ENCODE measurements around the gene ZCCHC7. TPM values are rescaled to one million over a fixed set of nuclear protein-coding genes. Genes with fewer than 3 reads are reported as not detected.

The ZCCHC7 gene
- polyA plus RNA-seq, 1 donor: 27.4 TPM

GRCh38 chr9:37336150-37336549 lies 215.8 kb downstream of the ZCCHC7 start:
- no peak for DNase-seq

DNA sequence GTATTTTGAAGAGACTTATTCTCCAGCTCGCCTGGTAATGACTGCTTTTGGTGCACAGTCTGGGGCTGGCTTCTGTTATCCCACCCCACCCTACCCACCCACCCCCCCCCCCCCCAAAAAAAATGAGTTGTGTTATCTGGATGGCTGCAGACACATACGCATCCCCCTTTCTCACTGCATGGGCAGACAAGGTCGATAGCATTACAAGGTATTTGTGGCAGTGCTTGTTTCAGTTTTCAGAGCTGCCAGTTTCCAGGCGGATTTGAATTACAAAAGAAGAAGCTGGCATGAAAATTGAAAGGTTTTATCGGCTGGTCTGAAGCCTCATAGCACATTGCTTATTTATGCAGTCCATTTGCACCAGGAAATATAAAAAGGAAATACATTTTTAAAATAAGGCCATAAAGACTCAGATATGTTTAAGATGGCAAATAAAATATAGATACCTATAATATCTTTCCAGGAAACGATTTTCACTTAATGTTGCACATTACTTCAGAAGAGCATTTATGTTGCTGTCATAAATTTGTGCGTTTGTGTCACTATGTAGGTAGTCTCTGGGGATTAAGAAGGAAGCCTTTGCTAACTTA lies 217.0 kb downstream of the ZCCHC7 start:
- no peak for DNase-seq

GRCh38 chr9:37338218-37338617 lies 217.8 kb downstream of the ZCCHC7 start:
- DNase-seq: no peak

DNA sequence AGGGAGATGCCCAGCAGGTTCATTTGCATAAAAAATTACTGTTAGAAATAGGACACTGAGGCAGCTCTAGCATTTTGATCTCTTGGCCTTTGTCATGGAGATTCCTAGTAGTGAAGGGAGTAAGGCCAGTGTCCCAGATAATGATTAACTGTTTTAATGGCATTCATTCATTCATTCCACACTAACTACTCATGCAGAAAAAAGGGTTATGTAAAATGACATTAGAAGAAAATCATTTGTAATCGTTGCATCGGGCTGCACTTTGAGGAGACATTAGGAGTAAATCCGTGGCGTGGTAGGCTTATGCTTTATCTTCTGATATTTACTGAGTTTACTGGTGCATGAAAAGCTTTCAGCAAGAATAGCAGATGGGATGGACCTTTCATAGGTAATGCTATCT lies 219.5 kb downstream of the ZCCHC7 start:
- DNase-seq: no peak

- DNase-seq: no peak
These were observed 220.6 kb downstream of the ZCCHC7 start for GRCh38 chr9:37340961-37341360.

GRCh38 chr9:37341704-37342103 lies 221.3 kb downstream of the ZCCHC7 start:
- DNase-seq: no peak

- no peak for DNase-seq
These were observed 222.1 kb downstream of the ZCCHC7 start for GRCh38 chr9:37342493-37342892.

DNA sequence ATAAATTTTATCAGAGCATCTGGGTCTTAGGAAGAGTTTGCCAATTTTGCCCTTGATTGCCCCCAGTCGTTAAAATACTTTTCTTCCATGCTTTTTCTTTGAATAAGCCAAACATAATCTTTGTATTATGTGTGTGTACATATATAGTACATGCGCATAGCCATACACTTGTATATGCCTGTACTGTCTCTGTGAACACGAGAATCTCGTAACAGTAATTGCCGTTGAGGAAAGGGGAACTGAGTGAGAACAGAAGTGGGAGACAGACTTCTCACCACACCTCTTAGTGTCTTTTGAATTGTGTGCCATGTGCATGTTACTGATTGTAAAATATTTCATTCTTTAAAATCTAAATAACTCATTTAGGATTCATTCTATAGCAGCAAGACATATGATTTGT lies 222.5 kb downstream of the ZCCHC7 start:
- no peak for DNase-seq

DNA sequence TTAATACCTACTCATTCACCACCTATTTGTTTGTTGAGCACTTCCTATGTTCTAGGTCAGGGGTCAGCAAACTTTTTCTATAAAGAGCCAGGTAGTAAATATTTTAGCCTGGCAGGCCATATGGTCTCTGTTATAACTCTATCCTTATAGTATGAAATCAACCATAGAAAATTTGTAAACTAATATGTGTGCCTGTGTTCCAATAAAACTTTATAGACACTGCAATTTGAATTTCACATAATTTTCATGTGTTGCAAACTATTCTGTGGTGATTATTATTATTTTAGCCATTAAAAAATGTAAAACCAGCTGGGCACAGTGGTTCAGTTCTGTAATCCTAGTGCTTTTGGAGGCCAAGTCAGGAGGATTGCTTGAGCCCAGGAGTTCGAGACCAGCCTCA lies 223.3 kb downstream of the ZCCHC7 start:
- no peak for DNase-seq

DNA sequence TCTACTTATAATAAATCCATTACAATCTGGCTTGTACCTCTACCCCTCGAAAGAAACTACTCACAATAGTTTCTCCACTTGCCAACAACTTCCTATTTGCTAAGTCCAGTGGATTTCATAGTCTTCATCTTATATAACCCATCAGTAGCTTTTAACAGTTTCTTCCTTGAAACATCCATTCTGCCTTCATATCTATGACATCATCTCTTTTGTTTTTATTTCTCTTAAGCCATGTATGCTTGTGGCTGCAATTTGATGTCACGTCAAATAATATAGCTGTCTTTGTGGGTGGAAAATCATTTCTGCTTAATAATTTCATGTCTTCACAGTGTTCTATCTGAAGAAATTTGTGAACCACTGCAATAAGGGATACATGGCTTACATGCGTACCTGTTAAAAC lies 224.7 kb downstream of the ZCCHC7 start:
- no peak for DNase-seq

- DNase-seq: no peak
These were observed 228.5 kb downstream of the ZCCHC7 start for GRCh38 chr9:37348917-37349316.

DNA sequence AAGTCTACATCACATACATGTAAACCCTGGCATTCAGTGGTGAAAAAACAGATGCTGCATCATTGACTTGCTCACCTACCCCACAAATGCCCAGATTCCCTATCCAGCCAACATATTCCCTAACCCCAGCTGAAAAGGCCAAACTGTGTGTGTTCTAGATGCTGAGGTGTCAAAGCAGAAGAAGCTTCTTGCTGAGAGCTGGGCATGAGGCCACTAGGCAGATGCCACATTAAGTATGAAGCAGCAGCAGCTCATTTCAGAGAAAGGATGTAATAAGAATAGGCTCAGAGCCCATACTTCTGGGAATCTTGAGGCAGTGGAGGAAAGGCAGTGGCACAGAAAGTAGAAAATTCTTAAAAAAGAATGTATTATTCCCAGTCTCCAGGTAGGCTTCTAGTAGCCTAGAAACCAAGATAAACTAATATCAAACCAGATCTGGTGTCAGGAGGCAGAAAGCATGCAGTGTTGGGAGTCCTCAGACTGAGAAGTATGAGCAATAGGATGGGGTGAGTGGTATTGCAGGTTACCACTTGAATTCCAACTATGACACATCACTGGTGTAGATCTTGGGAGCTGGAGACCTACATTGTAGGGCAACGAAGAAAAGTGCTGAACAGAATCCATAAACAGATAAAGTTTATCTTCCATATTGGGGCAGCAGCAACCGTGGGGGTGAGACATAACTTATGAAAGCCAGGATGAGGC lies 230.3 kb downstream of the ZCCHC7 start:
- DNase-seq: no peak

GRCh38 chr9:37353791-37354190 lies 233.4 kb downstream of the ZCCHC7 start:
- no peak for DNase-seq

GRCh38 chr9:37362430-37362829 lies 242.1 kb downstream of the ZCCHC7 start:
- no peak for DNase-seq

DNA sequence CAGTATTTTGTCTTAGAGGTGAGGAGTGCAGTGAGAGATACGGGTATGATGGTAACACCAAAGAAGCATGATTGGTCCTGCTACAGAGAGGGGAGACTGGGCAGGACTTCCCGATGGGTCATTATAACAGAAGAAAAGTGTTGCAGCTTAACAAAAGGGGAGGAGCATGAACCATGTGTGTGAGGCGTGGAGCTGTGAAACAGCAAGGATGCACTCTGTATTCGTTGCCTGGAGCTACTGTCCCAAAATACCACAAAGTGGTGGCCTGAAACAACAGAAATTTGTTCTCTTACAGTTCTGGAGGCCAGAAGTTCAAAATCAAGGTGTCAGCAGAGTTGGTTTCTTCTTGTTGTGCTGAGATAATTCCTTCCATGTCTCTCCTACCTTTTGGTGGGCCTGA lies 242.8 kb downstream of the ZCCHC7 start:
- no peak for DNase-seq

GRCh38 chr9:37364136-37364535 lies 243.8 kb downstream of the ZCCHC7 start:
- no peak for DNase-seq

DNA sequence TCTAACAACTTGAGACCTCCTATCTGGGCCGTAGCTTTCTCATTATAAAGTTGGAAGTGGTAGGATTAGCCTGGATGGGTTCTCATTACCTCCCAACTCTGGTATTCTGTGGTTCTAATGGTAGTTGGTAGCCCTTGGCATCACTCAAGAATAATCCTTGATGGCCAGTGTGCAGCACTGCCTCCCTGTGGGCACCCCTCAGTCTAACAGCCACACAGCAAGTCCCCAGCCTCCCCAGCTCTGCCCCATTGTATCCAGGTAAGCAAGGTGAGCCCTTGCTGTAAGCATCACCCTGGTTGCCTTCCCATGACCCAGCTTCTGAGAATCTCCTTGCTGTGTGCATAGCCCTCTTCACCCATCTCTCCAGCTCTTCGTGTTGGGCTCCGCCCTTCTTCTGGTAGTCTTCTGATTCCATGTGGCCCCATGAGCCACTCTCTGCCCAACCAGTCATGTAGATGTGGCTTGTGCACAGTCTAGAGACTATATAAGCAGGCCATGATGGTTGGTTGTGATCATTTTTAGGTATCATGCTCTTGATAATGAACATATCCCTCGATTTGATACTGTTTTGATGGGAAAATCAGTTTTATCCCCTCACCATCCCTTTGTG lies 244.5 kb downstream of the ZCCHC7 start:
- no peak for DNase-seq

DNA sequence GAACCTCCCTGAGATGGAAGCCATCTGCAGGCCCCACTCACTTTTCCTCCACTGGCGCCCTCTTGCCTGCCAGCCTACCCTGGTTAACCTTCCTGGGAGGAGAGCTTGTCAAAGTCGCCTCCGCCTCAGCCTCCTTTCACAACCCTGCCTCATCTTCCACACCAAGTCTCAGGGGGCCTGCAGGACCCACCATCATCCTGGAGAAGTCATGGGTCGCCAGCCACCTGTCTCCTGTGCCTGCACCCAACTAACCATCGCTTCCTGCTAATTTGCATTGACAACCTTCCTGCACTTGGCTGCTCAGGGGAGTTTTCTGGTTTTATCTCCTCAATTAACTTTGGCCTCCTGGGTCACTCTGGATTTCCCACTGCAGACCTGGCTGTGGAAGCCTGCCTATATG lies 249.3 kb downstream of the ZCCHC7 start:
- DNase-seq: no peak

GRCh38 chr9:37370282-37370681 lies 249.9 kb downstream of the ZCCHC7 start:
- DNase-seq: no peak

DNA sequence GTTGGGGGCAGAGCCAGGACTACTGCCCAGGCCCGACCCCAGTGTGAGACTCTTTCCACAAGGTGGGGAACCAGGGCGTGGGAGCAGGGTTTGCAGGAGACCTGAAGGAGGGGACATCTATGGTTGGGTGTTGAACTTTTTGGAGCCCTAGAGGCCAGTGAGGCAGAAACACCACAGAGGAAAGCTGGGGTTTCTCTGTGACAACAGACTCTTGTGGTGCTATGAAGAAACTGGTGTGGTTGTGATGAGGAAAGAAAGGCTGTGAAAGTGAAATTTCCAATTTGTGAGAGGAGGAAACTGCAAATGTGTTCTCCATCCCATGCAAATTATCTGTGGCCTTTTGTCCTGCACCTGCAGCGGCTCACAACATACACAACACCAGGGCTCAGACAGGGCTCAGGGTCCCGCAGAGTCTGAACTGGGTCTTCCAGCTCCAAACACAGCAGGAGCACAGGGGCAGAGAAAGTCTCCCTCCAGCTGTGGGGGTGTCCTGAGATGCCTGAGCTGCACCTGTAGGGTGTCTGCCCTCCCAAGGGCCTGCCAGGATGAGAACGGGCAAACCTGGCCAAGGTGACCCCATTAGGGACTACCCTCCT lies 250.7 kb downstream of the ZCCHC7 start:
- DNase-seq: no peak

DNA sequence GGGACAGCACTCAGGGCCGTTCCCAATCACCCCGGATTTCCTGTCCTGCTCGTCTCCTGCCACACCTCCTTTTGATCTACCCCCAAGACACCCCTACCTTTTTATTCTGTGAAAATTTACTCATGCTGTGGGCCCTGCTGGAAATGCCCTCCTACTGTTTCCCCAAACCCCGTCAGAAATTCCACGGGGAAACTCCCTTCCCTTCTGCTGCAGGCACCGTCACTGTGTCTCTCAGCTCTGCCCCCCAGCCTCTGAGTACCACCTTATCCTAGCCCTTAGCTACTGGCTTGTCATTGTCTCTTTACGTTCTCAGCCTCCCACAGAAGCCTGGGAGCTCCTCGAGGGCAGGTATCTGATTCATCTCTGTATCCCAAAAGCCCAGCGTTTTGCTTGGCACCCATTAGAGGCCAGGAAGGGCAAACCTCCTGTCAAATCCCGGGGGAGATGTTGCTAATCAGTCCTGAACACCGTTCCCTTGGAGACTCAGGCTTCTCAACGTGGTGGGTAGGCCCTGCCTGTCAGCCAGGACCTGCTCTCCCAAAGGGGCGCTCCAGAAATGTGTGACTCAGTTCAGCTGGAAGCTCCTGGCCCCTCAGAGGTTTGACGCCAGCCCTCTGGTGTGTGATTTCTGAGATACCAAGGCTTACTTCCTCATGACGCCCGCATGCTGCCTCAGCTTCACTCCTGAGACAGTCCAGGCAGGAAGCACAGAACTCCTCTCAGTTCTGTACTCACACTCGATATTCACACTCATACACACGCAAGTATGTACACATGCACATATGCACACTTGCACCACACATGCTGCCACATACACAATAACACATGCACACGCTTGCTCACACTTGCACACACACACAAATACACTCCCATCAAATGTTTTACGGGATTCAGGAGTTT lies 251.4 kb downstream of the ZCCHC7 start:
- DNase-seq: no peak

- DNase-seq: no peak
These were observed 252.5 kb downstream of the ZCCHC7 start for GRCh38 chr9:37372839-37373238.

Data from left kidney (tissue), 2 donors.